Measurements from ENCODE around the gene EPS8.

GRCh38 chr12:15834575-15834974 is 45.4 kb upstream of the EPS8 start:
- TF ChIP-seq POLR2A (IDR thresholded peaks at IDR 0.05) (no peak), CTCF (IDR thresholded peaks at IDR 0.05) (no peak)

Measured in gastroesophageal sphincter (tissue), 3 donors.